ENCODE results near the gene ARHGAP33. TPM values are rescaled to one million over a fixed set of nuclear protein-coding genes. Genes with fewer than 3 reads are reported as not detected.
A peak's percentile ranks its signal among the peaks of the same experiment; 100 is the strongest.
"Not testable (repeated sequence)": the region's sequence is repeated elsewhere in the genome, so short reads cannot be mapped to it uniquely, and the experiment has no call there.

The ARHGAP33 gene
- total RNA-seq, 1 experiment from 2014 or later, result 6.6 TPM

GRCh38 chr19:35790981-35791813, 15.8 kb downstream of the ARHGAP33 start:
- no peak for DNase-seq (ENCODE audit: low read depth)

DNA sequence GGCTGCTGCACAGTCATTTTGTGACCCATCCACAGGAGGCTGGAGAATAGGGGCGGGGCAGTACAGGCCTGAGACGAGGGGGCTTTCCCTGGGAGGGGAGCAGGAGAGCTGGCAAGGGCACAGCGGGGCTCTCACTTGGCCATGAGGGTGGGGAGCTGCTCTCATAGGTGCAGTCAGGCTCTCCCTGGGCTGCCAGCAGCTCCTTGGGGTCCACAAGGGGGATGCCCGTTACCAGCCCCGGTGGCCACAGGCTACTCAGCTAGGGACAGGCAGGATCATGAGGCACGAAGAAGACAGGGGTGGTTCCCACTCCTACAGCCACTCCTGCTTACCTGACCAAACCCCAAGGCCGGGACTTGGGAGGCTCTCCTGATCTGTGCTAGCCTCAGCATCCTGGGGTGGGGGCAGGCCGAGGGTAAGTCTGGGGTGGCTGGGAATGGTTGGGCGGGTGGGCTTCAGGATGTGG, 16.5 kb downstream of the ARHGAP33 start:
- no peak for DNase-seq (ENCODE audit: low read depth)

- DNase-seq (ENCODE audit: low read depth), result no peak
These were observed 16.9 kb downstream of the ARHGAP33 start for GRCh38 chr19:35792312-35792711.

DNA sequence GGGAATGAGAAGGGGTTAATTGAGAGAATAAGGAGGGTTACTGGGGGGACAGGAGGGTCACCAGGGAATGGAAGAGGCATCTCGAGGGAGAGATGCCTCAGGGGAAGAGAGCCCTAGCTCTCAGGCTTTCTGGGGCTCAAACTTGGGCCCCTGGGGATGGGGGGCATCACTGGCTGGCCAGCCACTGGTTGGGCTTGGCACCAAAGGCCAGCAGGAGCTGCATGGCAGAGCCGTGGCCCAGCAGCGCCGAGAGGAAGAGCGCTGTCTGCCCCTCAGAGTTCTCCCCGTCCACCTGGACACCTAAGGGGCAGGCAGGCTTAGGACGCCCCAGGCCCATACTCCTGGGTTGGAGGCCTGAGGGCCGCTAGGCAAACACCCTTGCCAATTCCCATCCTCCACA, 17.5 kb downstream of the ARHGAP33 start:
- DNase-seq (ENCODE audit: low read depth), result no peak

- peak; percentile 42 for DNase-seq (ENCODE audit: low read depth)
These were observed 18.2 kb downstream of the ARHGAP33 start for GRCh38 chr19:35793381-35794165.

DNA sequence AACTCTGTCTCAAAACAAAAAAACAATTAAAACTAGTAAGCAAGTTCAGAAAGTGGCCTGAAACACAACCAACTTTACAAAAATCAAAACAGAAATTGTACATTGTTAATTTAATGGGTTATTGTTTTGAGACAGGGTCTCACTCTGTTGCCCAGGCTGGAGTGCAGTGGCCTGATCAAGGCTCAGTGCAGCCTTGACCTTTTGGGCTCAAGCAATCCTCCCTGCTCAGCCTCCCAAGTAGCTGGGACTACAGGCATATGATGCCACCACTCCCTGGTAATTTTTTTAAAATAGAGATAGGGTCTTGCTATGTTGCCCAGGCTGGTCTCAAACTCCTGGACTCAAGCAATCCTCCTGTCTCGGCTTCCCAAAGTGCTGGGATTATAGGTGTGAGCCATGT, 20.2 kb downstream of the ARHGAP33 start:
- DNase-seq (ENCODE audit: low read depth), result not testable (repeated sequence)

DNA sequence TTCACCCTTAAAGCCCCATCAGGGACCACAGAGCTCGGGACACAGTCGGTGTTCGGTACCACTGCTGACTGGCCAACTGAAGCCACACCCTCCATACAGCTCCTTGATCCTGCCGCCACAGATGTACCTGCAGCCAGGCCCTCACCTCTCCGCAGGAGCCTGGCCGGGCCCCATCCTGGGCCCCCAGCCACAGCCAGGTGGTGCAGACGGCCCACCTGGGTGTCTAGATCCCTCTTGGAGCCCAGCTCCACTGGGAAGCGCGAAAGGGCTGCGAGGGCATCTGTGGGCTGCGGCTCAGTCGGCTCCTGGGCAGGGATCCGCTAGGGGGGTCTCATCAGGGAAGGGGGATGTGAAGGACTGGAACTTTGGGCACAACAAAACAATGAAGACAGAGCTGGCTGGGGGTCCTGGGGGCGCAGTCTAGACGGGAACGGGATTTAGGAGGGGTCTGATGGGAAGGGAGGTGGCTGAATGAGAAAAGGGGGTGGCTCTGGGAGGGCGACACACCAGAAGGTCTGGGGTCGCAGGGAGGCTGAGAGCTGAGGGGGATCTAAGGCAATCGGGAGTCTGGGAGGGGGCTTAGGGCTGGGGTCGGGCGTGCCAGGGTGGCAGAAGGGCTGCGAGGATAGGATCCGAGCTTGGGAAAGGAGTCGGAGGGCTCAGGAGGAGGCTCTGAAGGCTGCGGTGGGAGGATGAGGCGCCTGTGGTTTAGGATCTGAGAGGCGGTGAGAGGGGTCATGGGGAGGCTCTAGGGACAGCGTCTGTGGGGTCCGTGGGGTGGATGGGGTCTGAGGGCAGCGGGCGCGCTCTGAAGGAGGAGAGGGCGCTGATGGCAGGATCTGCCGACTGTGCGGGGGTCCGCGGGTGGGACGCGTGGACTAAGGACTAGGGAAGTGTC, 21.5 kb downstream of the ARHGAP33 start:
- DNase-seq (ENCODE audit: low read depth), result no peak

DNA sequence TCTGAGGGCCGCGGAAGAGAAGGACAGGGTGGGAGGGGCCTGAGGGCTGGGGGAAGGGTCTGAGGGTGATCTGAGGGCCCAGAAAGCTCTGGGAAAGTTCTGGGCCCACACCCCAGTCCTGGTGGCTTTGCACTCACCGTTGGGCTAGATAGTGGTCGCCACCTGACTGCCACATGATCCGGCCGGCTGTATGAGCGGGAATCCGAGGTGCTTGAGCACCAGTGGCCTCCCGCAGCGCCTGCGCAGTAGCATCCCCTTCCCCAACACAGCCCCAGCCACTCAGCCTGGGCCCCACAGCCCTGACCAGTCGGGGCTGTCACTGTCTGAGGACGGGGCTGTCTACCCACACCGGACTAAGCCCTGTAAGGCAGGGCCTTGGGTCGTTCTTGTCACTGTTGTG, 22.3 kb downstream of the ARHGAP33 start:
- DNase-seq (ENCODE audit: low read depth), result no peak

DNA sequence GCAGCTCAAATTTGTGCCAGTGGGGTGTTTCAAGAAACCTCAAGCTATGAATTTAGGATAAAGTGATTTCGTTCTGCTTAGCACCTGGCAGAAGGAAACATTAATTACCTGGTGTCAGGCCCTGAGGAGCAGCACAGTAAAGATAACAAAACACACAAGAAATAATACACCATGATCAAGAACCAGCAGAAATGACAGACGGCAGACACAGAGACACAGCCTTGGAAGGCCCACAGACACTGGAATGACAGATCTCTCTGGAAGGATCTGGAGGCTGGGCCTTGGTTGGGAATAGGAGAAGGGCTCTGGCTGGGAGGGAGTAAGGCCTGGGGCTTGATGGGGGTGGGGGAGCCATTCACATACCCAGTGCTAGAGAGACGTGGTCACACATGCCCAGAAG, 26.5 kb downstream of the ARHGAP33 start:
- DNase-seq (ENCODE audit: low read depth), result no peak

GRCh38 chr19:35805526-35806102, 30.2 kb downstream of the ARHGAP33 start:
- no peak for DNase-seq (ENCODE audit: low read depth)

- no peak for DNase-seq (ENCODE audit: low read depth)
These were observed 31.2 kb downstream of the ARHGAP33 start for GRCh38 chr19:35806597-35806996.

DNA sequence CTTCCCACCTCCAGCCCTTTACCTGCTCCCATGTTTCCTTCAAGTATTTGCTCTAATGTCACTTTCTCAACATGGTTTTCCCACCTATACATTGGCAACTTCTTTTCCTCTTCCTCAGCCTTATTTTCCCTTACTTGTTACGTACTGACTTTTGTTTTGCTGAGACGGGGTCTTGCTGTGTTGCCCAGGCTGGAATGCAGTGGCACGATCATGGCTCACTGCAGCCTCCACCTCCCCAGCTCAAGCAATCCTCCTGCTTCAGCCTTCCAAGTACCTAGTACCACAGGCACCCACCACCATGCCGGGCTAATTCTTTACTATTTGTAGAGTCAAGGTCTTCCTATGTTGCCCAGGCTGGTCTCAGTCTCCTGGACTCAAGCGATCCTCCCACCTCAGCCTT, 32.3 kb downstream of the ARHGAP33 start:
- no peak for DNase-seq (ENCODE audit: low read depth)

- no peak for DNase-seq (ENCODE audit: low read depth)
These were observed 36.2 kb downstream of the ARHGAP33 start for GRCh38 chr19:35811317-35812219.

- no peak for DNase-seq (ENCODE audit: low read depth)
These were observed 37.1 kb downstream of the ARHGAP33 start, which contains the start of gene PRODH2 for GRCh38 chr19:35812220-35813042. Gene PRODH2 (minus strand): TSS chr19:35812845. CDS start chr19:35812805, 40 bp downstream.

- DNase-seq (ENCODE audit: low read depth), result no peak
These were observed 37.9 kb downstream of the ARHGAP33 start for GRCh38 chr19:35813043-35813890.

GRCh38 chr19:35816262-35816661, 40.9 kb downstream of the ARHGAP33 start:
- DNase-seq (ENCODE audit: low read depth), result no peak

DNA sequence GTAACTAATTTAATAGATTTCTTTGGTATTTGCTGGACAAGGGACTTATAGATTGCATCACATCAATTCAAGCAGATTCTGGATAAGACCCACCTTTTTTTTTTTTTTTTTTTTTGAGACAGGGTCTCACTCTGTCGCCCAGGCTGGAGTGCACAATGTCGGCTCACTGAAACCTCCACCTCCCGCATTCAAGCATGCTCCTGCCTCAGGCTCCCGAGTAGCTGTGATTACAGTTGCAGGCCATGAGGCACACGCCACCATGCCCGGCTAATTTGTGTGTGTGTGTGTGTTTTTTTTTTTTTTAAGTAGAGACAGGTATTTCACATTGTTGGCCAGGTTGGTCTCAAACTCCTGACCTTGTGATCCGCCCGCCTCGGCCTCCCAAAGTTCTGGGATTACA, 41.5 kb downstream of the ARHGAP33 start:
- DNase-seq (ENCODE audit: low read depth), result no peak

GRCh38 chr19:35818445-35818844, 43.1 kb downstream of the ARHGAP33 start:
- DNase-seq (ENCODE audit: low read depth), result no peak

Measured in LHCN-M2 (cell line).